Measurements from ENCODE around the gene MDM4.

GRCh38 chr1:204528241-204528640 lies 12.0 kb downstream of the MDM4 start:
- no peak for TF ChIP-seq CTCF (IDR thresholded peaks at IDR 0.05; ENCODE audit: low read length)
- TF ChIP-seq EZH2phosphoT487 (IDR thresholded peaks at IDR 0.05; ENCODE audit: low read length) = no peak
